Nephron (organoid): Measurements from ENCODE around the gene CKS1B.
A peak's percentile ranks its signal among the peaks of the same experiment; 100 is the strongest.

Source experiments
- H3K27ac Mint-ChIP-seq, 3 experiments: 2 replicates each; pipeline ENCODE4 v1.8.0; 2020; ENCODE audit warnings: mixed read lengths in 3 of 3, mild to moderate bottlenecking in 2 of 3, moderate library complexity in 1 of 3
- H3K27me3 Mint-ChIP-seq: 2 replicates; pipeline ENCODE4 v1.8.0; 2021; ENCODE audit warnings: low read depth, mild to moderate bottlenecking, moderate library complexity, mixed read lengths
- H3K36me3 Mint-ChIP-seq: 2 replicates; pipeline ENCODE4 v1.8.0; 2020; ENCODE audit warnings: low read depth, mixed read lengths
- H3K4me1 Mint-ChIP-seq: 2 replicates; pipeline ENCODE4 v1.8.0; 2020; ENCODE audit warnings: mixed read lengths
- H3K4me3 Mint-ChIP-seq, 3 experiments: 2 replicates each; pipeline ENCODE4 v1.8.0; 2020; ENCODE audit warnings: mild to moderate bottlenecking in 3 of 3, mixed read lengths in 3 of 3, moderate library complexity in 2 of 3
- H3K9me3 Mint-ChIP-seq: 2 replicates; pipeline ENCODE4 v1.8.0; 2020; ENCODE audit warnings: mixed read lengths
- CTCF ChIP-seq, 3 experiments: fragments of 200-600 bp; sonication (generic); IDR thresholded peaks; one replicate each; pipeline ENCODE4 v1.5.0; 2021; ENCODE audit warnings: antibody characterized with exemption in 3 of 3; ENCODE audit not compliant: unreplicated experiment in 3 of 3

CKS1B gene

GRCh38 chr1:154996966-154997701 lies 22.7 kb downstream of the CKS1B start:
- H3K9me3 Mint-ChIP-seq: no peaks in the 10 kb centered on the region
- H3K27ac Mint-ChIP-seq: peak overlapping the region; percentile 29 to 74 (median 53)
- no peak for TF ChIP-seq CTCF (IDR thresholded peaks at IDR 0.05; ENCODE audit: unreplicated experiment in 3 of 3)
- H3K36me3 Mint-ChIP-seq: no peaks in the 10 kb centered on the region
- peak overlapping the region; percentile 51 to 68 (median 61) for H3K4me3 Mint-ChIP-seq
- peaks cover 24% of the 10 kb centered on the region for H3K4me1 Mint-ChIP-seq
- H3K27me3 Mint-ChIP-seq: no peaks in the 10 kb centered on the region

GRCh38 chr1:154998201-154998780 lies 23.8 kb downstream of the CKS1B start:
- peak overlapping the region; percentile 50 to 72 (median 59) for H3K4me3 Mint-ChIP-seq
- H3K36me3 Mint-ChIP-seq: no peaks in the 10 kb centered on the region
- TF ChIP-seq CTCF (IDR thresholded peaks at IDR 0.05; ENCODE audit: unreplicated experiment in 3 of 3): no peak
- H3K9me3 Mint-ChIP-seq: no peaks in the 10 kb centered on the region
- peaks cover 24% of the 10 kb centered on the region for H3K4me1 Mint-ChIP-seq
- no peaks in the 10 kb centered on the region for H3K27me3 Mint-ChIP-seq
- H3K27ac Mint-ChIP-seq: peak overlapping the region in 1 of 3 experiments; percentile 53

GRCh38 chr1:154998818-154999570 lies 24.5 kb downstream of the CKS1B start:
- Mint-ChIP-seq H3K36me3 (no peaks in the 10 kb centered on the region), H3K27me3 (no peaks in the 10 kb centered on the region), H3K9me3 (no peaks in the 10 kb centered on the region), H3K4me1 (peaks cover 24% of the 10 kb centered on the region), H3K4me3 (peak overlapping the region; percentile 83 to 88 (median 85)), H3K27ac (peak overlapping the region; percentile 87 to 98 (median 93))
- peak; percentile 79 to 84 (median 80) for TF ChIP-seq CTCF (IDR thresholded peaks at IDR 0.05; ENCODE audit: unreplicated experiment in 3 of 3)

- H3K36me3 Mint-ChIP-seq: no peaks in the 10 kb centered on the region
- no peak for TF ChIP-seq CTCF (IDR thresholded peaks at IDR 0.05; ENCODE audit: unreplicated experiment in 3 of 3)
- peak overlapping the region; percentile 88 to 97 (median 95) for H3K4me3 Mint-ChIP-seq
- H3K4me1 Mint-ChIP-seq: peaks cover 29% of the 10 kb centered on the region
- H3K9me3 Mint-ChIP-seq: no peaks in the 10 kb centered on the region
- no peaks in the 10 kb centered on the region for H3K27me3 Mint-ChIP-seq
- H3K27ac Mint-ChIP-seq: peak overlapping the region; percentile 98 to 99 (median 98)
Measured at GRCh38 chr1:154999571-155000410, 25.3 kb downstream of the CKS1B start.

- no peaks in the 10 kb centered on the region for H3K36me3 Mint-ChIP-seq
- no peak for TF ChIP-seq CTCF (IDR thresholded peaks at IDR 0.05; ENCODE audit: unreplicated experiment in 3 of 3)
Measured at GRCh38 chr1:155000411-155000725, 25.9 kb downstream of the CKS1B start.

More at GRCh38 chr1:155000411-155000725, 25.9 kb downstream of the CKS1B start:
- no peaks in the 10 kb centered on the region for H3K9me3 Mint-ChIP-seq
- peak overlapping the region; percentile 88 to 97 (median 95) for H3K4me3 Mint-ChIP-seq
- no peaks in the 10 kb centered on the region for H3K27me3 Mint-ChIP-seq
- peaks cover 29% of the 10 kb centered on the region for H3K4me1 Mint-ChIP-seq
- peak overlapping the region; percentile 98 to 99 (median 98) for H3K27ac Mint-ChIP-seq
